Measurements from ENCODE around the gene HOXA10.

The HOXA10 gene

GRCh38 chr7:27179503-27180430, 5.6 kb upstream of the HOXA10 start:
- Histone ChIP-seq H3K9ac (ENCODE audit: low read depth, low read length) (no peak overlapping the region), H3K27ac (ENCODE audit: low read length) (no peak overlapping the region), H3K27me3 (ENCODE audit: insufficient read depth, low read length, poor library complexity) (peaks cover 3% of the 10 kb centered on the region), H3K4me2 (ENCODE audit: insufficient read depth, low read length) (no peak overlapping the region), H3K4me1 (ENCODE audit: insufficient read depth, low read length) (no peaks in the 10 kb centered on the region), H4K20me1 (ENCODE audit: insufficient read depth, low read length) (no peaks in the 10 kb centered on the region), H3K9me3 (ENCODE audit: insufficient read depth, low read length, severe bottlenecking) (no peaks in the 10 kb centered on the region), H3K79me2 (ENCODE audit: insufficient read depth, low read length) (no peaks in the 10 kb centered on the region), H3K4me3 (ENCODE audit: low read depth in 1 of 2, low read length in 2 of 2) (no peak overlapping the region), H2AFZ (ENCODE audit: low read depth, low read length) (no peak overlapping the region), H3K36me3 (ENCODE audit: insufficient read depth, low read length) (no peaks in the 10 kb centered on the region)
- DNase-seq (no peak), ATAC-seq (ENCODE audit: insufficient read depth, low read depth) (peak; percentile 40; the same call in 1 of the 3 replicates)
- no peak for TF ChIP-seq EZH2 (IDR thresholded peaks at IDR 0.05; ENCODE audit: borderline replicate concordance, low read depth, low read length, severe bottlenecking)
- TF ChIP-seq CTCF (IDR thresholded peaks at IDR 0.05; ENCODE audit: borderline replicate concordance, extremely low read depth, low read length, poor library complexity, severe bottlenecking) = peak; percentile 12

- H3K4me2 ChIP-seq (ENCODE audit: insufficient read depth, low read length) = no peak overlapping the region
- no peak for DNase-seq
- H3K4me3 ChIP-seq (ENCODE audit: low read depth in 1 of 2, low read length in 2 of 2) = no peak overlapping the region
- no peak overlapping the region for H3K27ac ChIP-seq (ENCODE audit: low read length)
- no peak for ATAC-seq (ENCODE audit: insufficient read depth, low read depth)
- H3K36me3 ChIP-seq (ENCODE audit: insufficient read depth, low read length) = no peaks in the 10 kb centered on the region
- H4K20me1 ChIP-seq (ENCODE audit: insufficient read depth, low read length) = no peaks in the 10 kb centered on the region
- H3K9ac ChIP-seq (ENCODE audit: low read depth, low read length) = no peak overlapping the region
- no peak for TF ChIP-seq EZH2 (IDR thresholded peaks at IDR 0.05; ENCODE audit: borderline replicate concordance, low read depth, low read length, severe bottlenecking)
- TF ChIP-seq CTCF (IDR thresholded peaks at IDR 0.05; ENCODE audit: borderline replicate concordance, extremely low read depth, low read length, poor library complexity, severe bottlenecking) = no peak
- H3K79me2 ChIP-seq (ENCODE audit: insufficient read depth, low read length) = no peaks in the 10 kb centered on the region
- no peaks in the 10 kb centered on the region for H3K9me3 ChIP-seq (ENCODE audit: insufficient read depth, low read length, severe bottlenecking)
- no peaks in the 10 kb centered on the region for H3K4me1 ChIP-seq (ENCODE audit: insufficient read depth, low read length)
- H2AFZ ChIP-seq (ENCODE audit: low read depth, low read length) = no peak overlapping the region
- peaks cover 3% of the 10 kb centered on the region for H3K27me3 ChIP-seq (ENCODE audit: insufficient read depth, low read length, poor library complexity)
Measured at GRCh38 chr7:27179030-27179429, 4.9 kb upstream of the HOXA10 start.

GRCh38 chr7:27178366-27178765, 4.2 kb upstream of the HOXA10 start:
- no peak for ATAC-seq (ENCODE audit: insufficient read depth, low read depth)
- no peak for DNase-seq
- H3K27ac ChIP-seq (ENCODE audit: low read length) = no peak overlapping the region
- TF ChIP-seq CTCF (IDR thresholded peaks at IDR 0.05; ENCODE audit: borderline replicate concordance, extremely low read depth, low read length, poor library complexity, severe bottlenecking) (no peak), EZH2 (IDR thresholded peaks at IDR 0.05; ENCODE audit: borderline replicate concordance, low read depth, low read length, severe bottlenecking) (no peak)
- no peaks in the 10 kb centered on the region for H3K36me3 ChIP-seq (ENCODE audit: insufficient read depth, low read length)
- no peak overlapping the region for H3K4me3 ChIP-seq (ENCODE audit: low read depth in 1 of 2, low read length in 2 of 2)
- no peak overlapping the region for H3K9ac ChIP-seq (ENCODE audit: low read depth, low read length)
- no peaks in the 10 kb centered on the region for H3K9me3 ChIP-seq (ENCODE audit: insufficient read depth, low read length, severe bottlenecking)
- no peaks in the 10 kb centered on the region for H4K20me1 ChIP-seq (ENCODE audit: insufficient read depth, low read length)
- no peaks in the 10 kb centered on the region for H3K4me1 ChIP-seq (ENCODE audit: insufficient read depth, low read length)
- no peak overlapping the region for H3K4me2 ChIP-seq (ENCODE audit: insufficient read depth, low read length)
- no peak overlapping the region for H2AFZ ChIP-seq (ENCODE audit: low read depth, low read length)
- no peaks in the 10 kb centered on the region for H3K79me2 ChIP-seq (ENCODE audit: insufficient read depth, low read length)
- peaks cover 3% of the 10 kb centered on the region for H3K27me3 ChIP-seq (ENCODE audit: insufficient read depth, low read length, poor library complexity)
